Measurements from ENCODE around the gene SUPT20HL2.
"Not testable (repeated sequence)": the region's sequence is repeated elsewhere in the genome, so short reads cannot be mapped to it uniquely, and the experiment has no call there.

Gene SUPT20HL2

DNA sequence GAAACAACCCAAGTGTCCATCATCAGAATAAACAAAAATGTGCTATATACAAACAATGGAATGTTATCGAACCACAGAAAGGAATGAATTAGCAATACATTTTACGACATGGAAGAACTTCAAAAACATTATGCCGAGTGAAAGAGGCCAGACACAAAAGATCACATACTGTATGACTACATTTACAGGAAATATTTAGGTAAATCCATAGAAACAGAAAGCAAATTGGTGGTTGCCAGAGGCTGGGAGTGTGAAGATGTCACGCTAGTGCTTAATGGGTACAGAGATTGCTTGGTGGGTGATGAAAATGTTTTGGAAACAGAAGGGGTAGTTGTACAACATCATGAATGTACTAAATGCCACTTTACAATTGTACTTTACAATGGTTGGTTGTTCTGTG is 5.1 kb downstream of the SUPT20HL2 start:
- FAIRE-seq: not testable (repeated sequence)

DNA sequence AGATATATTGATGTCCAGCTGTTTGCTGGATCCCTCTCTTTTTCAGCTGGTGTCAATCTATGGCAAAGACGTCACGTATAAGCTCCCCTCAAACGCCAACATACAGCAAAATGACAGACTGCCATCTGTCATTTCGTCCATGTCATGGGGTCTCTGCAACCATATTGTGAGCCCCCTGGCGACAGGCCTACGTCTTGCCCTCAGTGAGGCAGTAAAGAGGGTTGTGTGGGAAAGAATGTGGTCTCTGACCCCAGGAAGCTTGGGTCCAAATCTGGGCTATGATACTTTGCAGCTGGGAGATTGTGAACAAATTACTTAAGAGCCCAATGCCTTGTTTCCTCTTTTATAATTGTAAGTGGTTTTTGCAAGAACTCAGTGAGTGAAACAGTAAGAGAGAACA is 7.4 kb downstream of the SUPT20HL2 start:
- no peak for FAIRE-seq

- no peak for FAIRE-seq
These were observed 8.0 kb downstream of the SUPT20HL2 start for GRCh38 chrX:24305905-24306304.

DNA sequence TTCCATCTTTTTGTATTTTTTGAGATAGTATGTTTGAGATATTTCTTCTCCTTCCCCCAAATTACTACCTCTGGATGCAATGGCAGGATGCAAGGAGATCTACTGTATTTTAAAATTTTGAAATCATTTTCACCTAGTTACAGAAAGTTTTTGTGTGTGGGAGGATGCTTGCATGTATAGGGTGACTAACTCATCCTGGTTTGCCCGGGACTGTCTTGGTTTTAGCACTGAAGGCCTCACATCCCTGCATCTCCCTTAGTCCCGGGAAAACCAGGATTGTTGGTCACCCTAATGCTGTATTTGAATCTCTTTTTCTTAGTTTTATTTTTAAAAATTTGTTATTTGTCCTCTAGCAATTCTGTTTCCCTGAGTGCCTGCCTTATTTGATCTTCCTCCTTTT is 12.1 kb downstream of the SUPT20HL2 start:
- FAIRE-seq: no peak

DNA sequence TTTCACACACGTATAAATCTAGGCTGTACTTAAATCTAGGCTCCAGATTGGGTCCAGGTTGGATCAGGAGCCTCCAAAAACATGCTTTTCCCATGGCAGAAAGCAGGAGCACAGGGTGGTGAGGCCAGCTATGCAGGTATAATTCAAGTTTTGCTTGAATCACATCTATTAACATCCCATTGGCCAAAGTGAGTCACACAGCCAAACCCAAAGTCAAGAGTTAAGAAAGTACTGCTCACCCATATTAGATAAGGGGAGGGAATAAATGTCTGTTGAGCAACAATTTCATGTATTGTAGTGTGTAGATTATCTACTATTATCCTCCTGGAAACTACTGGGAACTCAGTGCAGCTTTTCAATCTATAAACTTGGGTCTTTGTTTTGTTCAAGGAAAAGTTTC is 12.8 kb downstream of the SUPT20HL2 start:
- FAIRE-seq: no peak

- FAIRE-seq: no peak
These were observed 15.7 kb downstream of the SUPT20HL2 start for GRCh38 chrX:24298191-24298590.

GRCh38 chrX:24294619-24295018 is 19.2 kb downstream of the SUPT20HL2 start:
- no peak for FAIRE-seq

GRCh38 chrX:24293412-24293811 is 20.5 kb downstream of the SUPT20HL2 start:
- FAIRE-seq: no peak

DNA sequence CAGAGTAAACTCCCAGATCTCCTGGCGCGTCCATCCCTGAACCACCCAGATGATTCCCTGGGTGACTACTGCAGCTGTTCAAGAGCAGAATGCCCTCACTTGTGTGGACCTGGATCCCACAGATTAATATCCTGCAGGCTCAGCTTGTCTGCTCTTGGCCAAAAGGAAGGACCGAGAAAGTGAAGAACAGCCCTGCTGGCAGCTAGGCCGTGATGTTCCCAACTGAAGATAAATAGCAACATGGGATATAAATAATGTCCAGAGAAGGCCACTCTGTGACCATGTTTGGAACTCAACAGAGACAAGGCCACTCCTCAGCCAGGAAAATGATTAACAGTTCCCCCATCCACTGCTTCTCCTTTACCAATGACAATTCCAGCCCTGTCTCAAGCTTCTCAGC is 21.5 kb downstream of the SUPT20HL2 start:
- FAIRE-seq: no peak

GRCh38 chrX:24285082-24285481 is 28.8 kb downstream of the SUPT20HL2 start:
- FAIRE-seq: no peak

DNA sequence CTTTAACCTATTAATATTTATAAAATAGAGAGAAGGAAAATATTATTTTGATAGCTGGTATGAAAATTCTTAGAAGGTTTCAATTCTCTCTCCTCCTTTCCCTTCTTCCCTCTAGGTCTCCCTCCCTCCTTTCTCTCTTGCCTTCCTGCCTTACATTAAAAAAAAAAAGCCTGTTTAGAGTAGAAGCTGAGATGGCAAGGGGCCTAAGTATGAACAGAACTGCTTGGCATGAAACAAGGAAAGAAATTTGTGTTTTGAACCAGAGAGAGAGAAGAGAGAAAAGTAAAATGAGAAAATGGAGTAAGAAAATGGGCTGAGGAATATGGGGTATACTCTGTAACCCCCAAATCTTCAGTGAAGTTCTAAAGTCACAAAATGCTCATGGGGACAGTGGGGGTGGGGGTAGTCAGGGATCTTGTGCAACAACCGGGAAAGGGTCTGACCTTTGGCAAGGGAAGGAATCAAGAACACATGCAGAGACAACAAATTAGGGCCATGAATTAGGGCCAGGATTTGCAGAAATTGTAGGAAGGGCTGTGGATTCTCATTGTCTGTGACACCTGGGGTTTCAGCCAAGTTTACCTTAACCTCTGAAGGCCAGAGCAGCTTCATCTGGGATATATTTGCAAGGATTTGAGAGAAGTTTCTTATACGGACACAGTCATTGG is 30.6 kb downstream of the SUPT20HL2 start:
- FAIRE-seq: no peak

GRCh38 chrX:24282381-24283126 is 31.3 kb downstream of the SUPT20HL2 start:
- FAIRE-seq: no peak

DNA sequence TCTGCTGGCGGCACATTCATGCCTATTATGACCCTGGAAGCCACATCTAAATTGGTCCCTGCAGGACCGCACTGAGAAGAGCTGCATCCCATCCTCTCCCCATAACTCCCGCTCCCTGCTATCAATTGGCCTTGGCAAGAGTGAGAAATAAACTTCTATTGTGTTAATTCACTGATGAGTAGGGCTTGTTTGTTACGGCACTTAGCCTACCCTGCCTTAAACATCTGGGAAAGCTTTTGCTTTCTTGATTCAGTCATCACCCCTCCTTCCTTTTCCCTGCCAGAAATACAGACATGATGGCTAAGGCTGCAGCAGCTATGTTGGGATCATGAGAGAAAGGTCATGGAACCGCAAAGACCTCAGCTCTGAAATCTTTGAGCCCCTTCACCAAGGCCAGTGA is 36.5 kb downstream of the SUPT20HL2 start:
- FAIRE-seq: no peak

GRCh38 chrX:24276015-24276414 is 37.9 kb downstream of the SUPT20HL2 start:
- FAIRE-seq: no peak

DNA sequence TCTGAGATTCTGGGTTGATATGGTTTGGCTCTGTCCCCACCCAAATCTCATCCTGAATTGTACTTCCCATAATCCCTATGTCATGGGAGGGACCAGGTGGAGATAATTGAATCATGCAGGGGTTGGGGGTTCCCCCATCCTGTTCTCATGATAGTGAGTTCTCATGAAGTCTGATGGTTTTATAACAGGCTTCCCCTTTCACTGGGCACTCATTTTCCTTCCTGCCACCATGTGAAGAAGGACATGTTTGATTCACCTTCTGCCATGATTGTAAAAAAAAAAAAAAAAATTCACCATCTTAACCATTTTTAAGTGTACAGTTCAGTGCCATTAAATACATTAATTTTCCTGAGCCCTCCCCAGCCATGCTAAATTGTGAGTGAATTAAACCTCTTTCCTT is 42.6 kb downstream of the SUPT20HL2 start:
- no peak for FAIRE-seq

- FAIRE-seq: no peak
These were observed 45.1 kb downstream of the SUPT20HL2 start for GRCh38 chrX:24268786-24269185.

- FAIRE-seq: no peak
These were observed 46.9 kb downstream of the SUPT20HL2 start for GRCh38 chrX:24266996-24267395.

GRCh38 chrX:24264383-24264782 is 49.5 kb downstream of the SUPT20HL2 start:
- FAIRE-seq: no peak

DNA sequence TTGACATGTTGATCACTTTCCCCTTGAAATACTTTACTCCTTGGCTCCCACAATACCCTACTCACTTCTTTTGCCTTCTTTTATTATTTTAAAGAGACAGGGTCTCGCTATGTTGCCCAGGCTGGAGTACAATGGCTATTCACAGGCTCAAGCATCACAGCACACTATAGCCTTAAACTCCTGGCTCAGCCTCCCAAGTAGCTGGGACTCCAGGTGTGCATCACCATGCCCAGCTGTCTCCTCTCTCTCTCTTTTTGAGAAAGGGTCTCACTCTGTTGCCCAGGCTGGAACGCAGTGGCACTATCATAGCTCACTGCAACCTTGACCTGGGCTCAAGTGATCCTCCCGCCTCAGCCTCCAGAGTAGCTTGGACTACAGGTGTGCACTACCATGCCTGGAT is 51.6 kb downstream of the SUPT20HL2 start:
- FAIRE-seq: no peak

Data from endometrium (tissue), 2 donors.